Omental fat pad (tissue), 4 donors: ENCODE measurements around the gene STK35. TPM values are rescaled to one million over a fixed set of nuclear protein-coding genes. Genes with fewer than 3 reads are reported as not detected.

Experiments used
- ATAC-seq: fragments of 150-250 bp; one replicate; pipeline ENCODE4 v1.9.1; 2016; ENCODE audit warnings: mild to moderate bottlenecking, moderate library complexity; ENCODE audit not compliant: low FRiP score
- DNase-seq: peaks from one replicate; pipeline ENCODE4 v3.0.0-alpha.2; 2019; ENCODE audit warnings: low spot score
- total RNA-seq, 4 donors: library from RNA; depleted of rRNA; stranded (reverse); fragments of >200 nt; gene quantifications; one replicate each; pipeline ENCODE4 v1.1.0, GENCODE V29; 2016
- TF ChIP-seq, protein P1 (sequence below), 3 donors: fragments of 450-650 bp; IDR thresholded peaks; one replicate each; pipeline ENCODE4 v1.5.1; 2016 to 2017; ENCODE audit warnings: antibody characterized with exemption in 3 of 3, mild to moderate bottlenecking in 3 of 3, moderate library complexity in 2 of 3

STK35 gene
- total RNA-seq, 4 donors from 2014 or later: 21.6 to 30.0 (median 24.7) TPM

GRCh38 chr20:2156666-2157624 is 55.3 kb downstream of the STK35 start:
- TF ChIP-seq, protein P1, sequence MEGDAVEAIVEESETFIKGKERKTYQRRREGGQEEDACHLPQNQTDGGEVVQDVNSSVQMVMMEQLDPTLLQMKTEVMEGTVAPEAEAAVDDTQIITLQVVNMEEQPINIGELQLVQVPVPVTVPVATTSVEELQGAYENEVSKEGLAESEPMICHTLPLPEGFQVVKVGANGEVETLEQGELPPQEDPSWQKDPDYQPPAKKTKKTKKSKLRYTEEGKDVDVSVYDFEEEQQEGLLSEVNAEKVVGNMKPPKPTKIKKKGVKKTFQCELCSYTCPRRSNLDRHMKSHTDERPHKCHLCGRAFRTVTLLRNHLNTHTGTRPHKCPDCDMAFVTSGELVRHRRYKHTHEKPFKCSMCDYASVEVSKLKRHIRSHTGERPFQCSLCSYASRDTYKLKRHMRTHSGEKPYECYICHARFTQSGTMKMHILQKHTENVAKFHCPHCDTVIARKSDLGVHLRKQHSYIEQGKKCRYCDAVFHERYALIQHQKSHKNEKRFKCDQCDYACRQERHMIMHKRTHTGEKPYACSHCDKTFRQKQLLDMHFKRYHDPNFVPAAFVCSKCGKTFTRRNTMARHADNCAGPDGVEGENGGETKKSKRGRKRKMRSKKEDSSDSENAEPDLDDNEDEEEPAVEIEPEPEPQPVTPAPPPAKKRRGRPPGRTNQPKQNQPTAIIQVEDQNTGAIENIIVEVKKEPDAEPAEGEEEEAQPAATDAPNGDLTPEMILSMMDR (IDR thresholded peaks at IDR 0.05): no peak
- DNase-seq: no peak
- no peak for ATAC-seq

- ATAC-seq (peak; percentile 41), DNase-seq (no peak)
- TF ChIP-seq, protein P1 (IDR thresholded peaks at IDR 0.05): no peak
Measured at GRCh38 chr20:2162125-2162822, 60.6 kb downstream of the STK35 start.

GRCh38 chr20:2162823-2163166 is 61.2 kb downstream of the STK35 start:
- no peak for ATAC-seq
- no peak for DNase-seq
- TF ChIP-seq, protein P1 (IDR thresholded peaks at IDR 0.05): no peak

DNA sequence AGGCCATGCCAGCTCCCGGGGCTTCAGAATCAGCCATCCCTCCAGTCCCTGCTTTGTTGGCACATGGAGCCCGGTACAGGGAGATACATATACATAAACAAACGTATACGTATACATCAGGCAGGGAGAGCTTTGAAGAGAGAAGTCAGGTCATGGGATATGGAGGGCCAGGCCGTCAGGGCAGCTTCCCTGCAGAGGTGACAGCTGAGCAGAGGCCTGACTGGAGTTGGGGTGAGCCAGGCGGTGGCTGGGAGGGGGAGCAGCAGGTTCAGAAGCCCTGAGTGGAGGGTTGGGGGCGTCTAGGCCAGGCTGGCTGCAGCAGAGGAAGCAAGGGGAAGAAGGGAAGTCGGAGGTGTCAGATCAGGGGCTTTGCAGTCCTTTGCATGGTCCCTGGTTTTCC is 61.7 kb downstream of the STK35 start:
- TF ChIP-seq, protein P1 (IDR thresholded peaks at IDR 0.05): no peak
- DNase-seq (no peak), ATAC-seq (no peak)

DNA sequence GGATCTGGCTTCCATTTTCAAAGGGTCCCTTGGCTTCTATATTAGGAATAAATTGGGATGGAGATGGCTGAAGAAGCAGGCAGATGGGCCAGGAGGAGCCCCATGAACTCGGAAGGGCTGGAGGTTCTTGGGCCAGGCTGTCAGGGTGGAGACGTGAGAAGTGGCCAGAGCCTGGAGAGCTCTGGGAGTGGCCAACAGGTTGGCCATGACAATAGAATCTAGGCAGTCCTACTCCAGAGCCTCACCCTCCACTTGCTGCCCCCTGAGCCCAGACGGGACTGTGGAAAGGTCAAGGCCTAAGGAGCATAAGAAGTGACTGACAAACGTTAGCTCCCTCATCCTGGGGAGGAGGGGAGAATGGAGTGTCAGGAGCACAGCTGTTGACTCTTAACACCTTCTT is 62.1 kb downstream of the STK35 start:
- ATAC-seq (no peak), DNase-seq (no peak)
- TF ChIP-seq, protein P1 (IDR thresholded peaks at IDR 0.05): no peak

- DNase-seq (no peak), ATAC-seq (no peak)
- TF ChIP-seq, protein P1 (IDR thresholded peaks at IDR 0.05): no peak
Measured at GRCh38 chr20:2164421-2164820, 62.8 kb downstream of the STK35 start.
